DOHH2 (cell line): Measurements from ENCODE around the gene TMEM181.

ENCODE experiments used
- H3F3A ChIP-seq: fragments of 200-600 bp; sonication (generic), shearing (Covaris generic); 2 replicates; pipeline ENCODE4 v1.6.0; 2016; ENCODE audit warnings: antibody characterized with exemption, mild to moderate bottlenecking; ENCODE audit not compliant: control insufficient read depth, insufficient read depth
- H3K27ac ChIP-seq: fragments of 200-600 bp; sonication (generic); 2 replicates; pipeline ENCODE4 v1.5.1; 2014; ENCODE audit warnings: low read depth, mild to moderate bottlenecking, low read length, moderate library complexity
- H3K27me3 ChIP-seq: fragments of 200-600 bp; sonication (generic); 2 replicates; pipeline ENCODE4 v1.6.1; 2014; ENCODE audit warnings: mild to moderate bottlenecking, low read length, mixed read lengths; ENCODE audit not compliant: control insufficient read depth
- H3K36me3 ChIP-seq: fragments of 200-600 bp; sonication (generic); 2 replicates; pipeline ENCODE4 v1.6.1; 2014; ENCODE audit warnings: mild to moderate bottlenecking, low read length, moderate library complexity, mixed read lengths; ENCODE audit not compliant: control insufficient read depth
- H3K4me1 ChIP-seq: fragments of 200-600 bp; sonication (generic); 2 replicates; pipeline ENCODE4 v1.6.1; 2014; ENCODE audit warnings: mild to moderate bottlenecking, low read length, mixed read lengths; ENCODE audit not compliant: control insufficient read depth
- H3K4me2 ChIP-seq: fragments of 200-600 bp; sonication (generic); 2 replicates; pipeline ENCODE4 v1.6.0; 2014; ENCODE audit warnings: mild to moderate bottlenecking, low read length, moderate library complexity
- H3K4me3 ChIP-seq: fragments of 200-600 bp; sonication (generic); 2 replicates; pipeline ENCODE4 v1.5.1; 2014; ENCODE audit warnings: mild to moderate bottlenecking, low read length, mixed read lengths
- H3K79me2 ChIP-seq: fragments of 200-600 bp; sonication (generic); 2 replicates; pipeline ENCODE4 v1.6.1; 2014; ENCODE audit warnings: mild to moderate bottlenecking, low read length, mixed read lengths; ENCODE audit not compliant: control insufficient read depth
- H3K9me2 ChIP-seq: fragments of 200-600 bp; sonication (generic); replicated peaks from 2 replicates; pipeline ENCODE4 v1.6.1; 2014; ENCODE audit warnings: mild to moderate bottlenecking, low read length, mixed read lengths; ENCODE audit not compliant: control insufficient read depth
- H3K9me3 ChIP-seq: fragments of 200-600 bp; sonication (generic); 2 replicates; pipeline ENCODE4 v1.6.1; 2014; ENCODE audit warnings: antibody characterized with exemption, low read length, mixed read lengths; ENCODE audit not compliant: control insufficient read depth, insufficient read depth
- H4K20me1 ChIP-seq: fragments of 200-600 bp; sonication (generic); 2 replicates; pipeline ENCODE4 v1.6.0; 2014; ENCODE audit warnings: low read depth, mild to moderate bottlenecking, antibody characterized with exemption, low read length, moderate library complexity; ENCODE audit not compliant: control insufficient read depth, insufficient read depth
- EZH2phosphoT487 ChIP-seq: fragments of 200-600 bp; sonication (generic); IDR thresholded peaks from 2 replicates; pipeline ENCODE4 v1.6.1; 2017; ENCODE audit warnings: borderline replicate concordance, mild to moderate bottlenecking, antibody characterized with exemption, low read length, moderate library complexity, mixed read lengths
- TF ChIP-seq, protein P1 (sequence below): fragments of 200-600 bp; sonication (generic); IDR thresholded peaks from one replicate; pipeline ENCODE4 v1.5.1; 2014; ENCODE audit warnings: antibody characterized with exemption, mild to moderate bottlenecking, low read depth, low read length; ENCODE audit not compliant: poor library complexity, severe bottlenecking

TMEM181 gene

DNA sequence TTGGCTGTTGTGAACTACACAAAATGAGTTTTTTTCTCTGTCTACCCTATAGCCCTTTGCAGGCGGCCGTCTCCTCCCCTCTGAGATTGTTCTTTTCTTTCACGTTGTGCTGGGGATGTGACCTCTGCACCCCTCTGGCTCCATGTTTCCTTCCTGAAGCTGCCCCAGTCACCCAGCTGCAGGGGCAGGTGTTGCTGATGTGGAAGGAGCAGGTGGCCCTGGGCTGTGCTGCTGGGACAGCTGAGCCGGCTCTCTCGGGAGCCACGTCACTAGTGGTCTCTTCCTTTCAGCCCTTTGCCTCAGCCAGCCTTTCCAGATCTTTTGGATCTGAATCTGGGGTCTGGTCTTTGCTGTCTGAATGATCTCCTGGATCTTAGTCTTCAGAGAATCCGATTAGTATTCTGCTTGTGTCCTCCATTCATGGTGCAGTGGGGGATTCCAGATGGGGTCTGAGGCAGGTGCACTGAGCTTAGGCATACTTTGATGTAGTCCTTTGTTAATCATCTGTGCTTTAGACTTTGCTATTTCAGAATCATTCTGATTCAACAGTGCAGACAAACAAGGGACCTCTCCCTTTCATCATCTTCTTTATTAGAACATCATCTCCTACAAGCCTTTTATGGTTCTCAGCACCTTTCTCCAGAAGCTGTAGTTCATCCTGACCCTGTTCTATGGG, 31.4 kb downstream of the TMEM181 start:
- Histone ChIP-seq H3K27me3 (no peaks in the 10 kb centered on the region), H3K36me3 (peaks cover 45% of the 10 kb centered on the region), H4K20me1 (no peaks in the 10 kb centered on the region), H3K4me1 (no peaks in the 10 kb centered on the region), H3K79me2 (no peaks in the 10 kb centered on the region), H3K9me2 (no peaks in the 10 kb centered on the region), H3F3A (no peaks in the 10 kb centered on the region), H3K27ac (no peak overlapping the region), H3K4me2 (no peak overlapping the region), H3K9me3 (no peaks in the 10 kb centered on the region), H3K4me3 (no peak overlapping the region)
- TF ChIP-seq, protein P1, sequence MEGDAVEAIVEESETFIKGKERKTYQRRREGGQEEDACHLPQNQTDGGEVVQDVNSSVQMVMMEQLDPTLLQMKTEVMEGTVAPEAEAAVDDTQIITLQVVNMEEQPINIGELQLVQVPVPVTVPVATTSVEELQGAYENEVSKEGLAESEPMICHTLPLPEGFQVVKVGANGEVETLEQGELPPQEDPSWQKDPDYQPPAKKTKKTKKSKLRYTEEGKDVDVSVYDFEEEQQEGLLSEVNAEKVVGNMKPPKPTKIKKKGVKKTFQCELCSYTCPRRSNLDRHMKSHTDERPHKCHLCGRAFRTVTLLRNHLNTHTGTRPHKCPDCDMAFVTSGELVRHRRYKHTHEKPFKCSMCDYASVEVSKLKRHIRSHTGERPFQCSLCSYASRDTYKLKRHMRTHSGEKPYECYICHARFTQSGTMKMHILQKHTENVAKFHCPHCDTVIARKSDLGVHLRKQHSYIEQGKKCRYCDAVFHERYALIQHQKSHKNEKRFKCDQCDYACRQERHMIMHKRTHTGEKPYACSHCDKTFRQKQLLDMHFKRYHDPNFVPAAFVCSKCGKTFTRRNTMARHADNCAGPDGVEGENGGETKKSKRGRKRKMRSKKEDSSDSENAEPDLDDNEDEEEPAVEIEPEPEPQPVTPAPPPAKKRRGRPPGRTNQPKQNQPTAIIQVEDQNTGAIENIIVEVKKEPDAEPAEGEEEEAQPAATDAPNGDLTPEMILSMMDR: no peak
- TF ChIP-seq EZH2phosphoT487: no peak

DNA sequence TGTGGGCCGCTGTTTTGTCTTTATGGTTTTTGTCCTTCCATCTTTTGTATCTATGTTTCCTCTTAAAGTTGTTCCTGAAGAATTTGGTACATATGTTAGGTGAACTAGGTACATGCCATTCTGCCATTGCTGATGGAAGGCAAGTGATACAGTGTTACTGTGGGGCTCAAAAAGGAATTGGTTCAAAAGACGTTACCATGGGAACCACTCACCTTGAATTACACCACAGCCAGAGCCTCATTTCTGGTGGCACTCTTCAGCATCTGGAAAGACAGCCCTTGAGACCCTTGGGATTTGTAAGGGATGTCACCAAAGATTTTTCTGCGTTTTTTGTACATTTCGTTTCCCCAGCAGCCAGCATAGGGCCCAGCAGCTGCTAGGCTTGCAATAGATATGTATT, 31.9 kb downstream of the TMEM181 start:
- H3K9me2 ChIP-seq: no peaks in the 10 kb centered on the region
- H3K27ac ChIP-seq: no peak overlapping the region
- H3K9me3 ChIP-seq: no peaks in the 10 kb centered on the region
- H3K36me3 ChIP-seq: peaks cover 41% of the 10 kb centered on the region
- no peak overlapping the region for H3K4me3 ChIP-seq
- no peaks in the 10 kb centered on the region for H4K20me1 ChIP-seq
- no peak overlapping the region for H3K4me2 ChIP-seq
- H3K4me1 ChIP-seq: no peaks in the 10 kb centered on the region
- no peaks in the 10 kb centered on the region for H3K27me3 ChIP-seq
- H3K79me2 ChIP-seq: no peaks in the 10 kb centered on the region
- TF ChIP-seq EZH2phosphoT487: no peak
- TF ChIP-seq, protein P1: no peak
- no peaks in the 10 kb centered on the region for H3F3A ChIP-seq

DNA sequence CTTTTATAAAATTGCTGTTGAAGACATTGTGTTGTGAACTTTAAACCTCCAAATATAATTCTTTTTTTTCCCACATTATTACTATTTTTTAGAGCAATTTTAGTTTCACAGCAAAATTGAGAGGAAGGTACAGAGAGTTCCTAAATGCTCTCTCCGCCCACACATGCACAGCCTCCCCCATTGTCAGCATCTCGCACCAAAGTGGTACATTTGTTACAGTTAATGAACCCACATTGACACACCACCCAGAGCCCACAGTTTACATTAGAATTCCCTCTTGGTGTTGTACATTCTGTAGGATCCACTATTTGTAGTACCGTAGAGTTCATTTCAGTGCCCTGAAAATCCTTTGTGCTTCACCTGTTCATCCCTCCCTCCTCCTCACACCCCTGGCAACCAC, 33.8 kb downstream of the TMEM181 start:
- H3K4me1 ChIP-seq: no peaks in the 10 kb centered on the region

More for the DNA sequence above, 33.8 kb downstream of the TMEM181 start:
- Histone ChIP-seq H4K20me1 (no peaks in the 10 kb centered on the region), H3K27me3 (no peaks in the 10 kb centered on the region), H3K4me2 (no peak overlapping the region), H3K9me3 (no peaks in the 10 kb centered on the region), H3K4me3 (no peak overlapping the region), H3K9me2 (no peaks in the 10 kb centered on the region), H3K36me3 (peaks cover 37% of the 10 kb centered on the region), H3K27ac (no peak overlapping the region), H3F3A (no peaks in the 10 kb centered on the region), H3K79me2 (no peaks in the 10 kb centered on the region)
- TF ChIP-seq, protein P1: no peak
- TF ChIP-seq EZH2phosphoT487: no peak
